T-cell (primary cell): ENCODE measurements around the gene ATG9B. TPM values are rescaled to one million over a fixed set of nuclear protein-coding genes. Genes with fewer than 3 reads are reported as not detected.
A peak's percentile ranks its signal among the peaks of the same experiment; 100 is the strongest.

Source experiments
- ATAC-seq, 4 experiments: fragments of 200-7000 bp in 3 of 4; fragments of 150-1000 bp in 1 of 4; cut with Tn5 transposase; replicated peaks in 1 of 4; 1 replicate in 3 of 4; 2 replicates in 1 of 4; pipeline ENCODE4 v1.10.0; 2021; ENCODE audit warnings: moderate library complexity in 3 of 4, mild to moderate bottlenecking in 2 of 4, moderate number of reproducible peaks in 1 of 4
- CTCF ChIA-PET, 2 donors: fragments of 300-600 bp; sonication (Branson Sonifier 250); formaldehyde crosslinking; loops; one replicate each; lab custom pipeline; 2022; ENCODE audit warnings: antibody characterized with exemption in 2 of 2; lab: Charles Lee
- POLR2A ChIA-PET, 2 donors: fragments of 300-600 bp; sonication (Branson Sonifier 250); formaldehyde crosslinking; loops; one replicate each; lab custom pipeline; 2022; ENCODE audit warnings: antibody characterized with exemption in 2 of 2; lab: Charles Lee
- DNase-seq, 35 experiments: peaks; one replicate each; pipeline versions ENCODE4 v3.0.0 to v3.0.0-alpha.2; 2013 to 2023
- H3K27ac ChIP-seq: one replicate; pipeline ENCODE4 v1.5.1; 2013; ENCODE audit warnings: low read length
- H3K27me3 ChIP-seq, 2 experiments: replicated peaks in 1 of 2; 1 replicate in 1 of 2; 2 replicates in 1 of 2; pipeline versions ENCODE4 v1.6.1 to v1.7.0; 2013; ENCODE audit warnings: low read length in 1 of 2, mixed read lengths in 1 of 2; ENCODE audit not compliant: control insufficient read depth in 2 of 2, insufficient read depth in 2 of 2; ENCODE audit errors: extremely low read depth in 1 of 2
- H3K36me3 ChIP-seq, 2 donors: 1 replicate in 1 of 2; 2 replicates in 1 of 2; pipeline versions ENCODE4 v1.6.1 to v1.7.0; 2013; ENCODE audit warnings: low read length in 1 of 2; ENCODE audit not compliant: control insufficient read depth in 2 of 2, insufficient read depth in 1 of 2; ENCODE audit errors: extremely low read depth in 1 of 2
- H3K4me1 ChIP-seq, 2 experiments: 1 replicate in 1 of 2; 2 replicates in 1 of 2; pipeline versions ENCODE4 v1.6.1 to v1.7.0; 2013; ENCODE audit warnings: low read length in 2 of 2, mixed read lengths in 1 of 2; ENCODE audit not compliant: insufficient read depth in 2 of 2, control insufficient read depth in 1 of 2; ENCODE audit errors: extremely low read depth in 1 of 2
- H3K4me3 ChIP-seq, 2 donors: 1 replicate in 1 of 2; 2 replicates in 1 of 2; pipeline versions ENCODE4 v1.5.1 to v1.7.0; 2013; ENCODE audit warnings: mild to moderate bottlenecking in 2 of 2, low read length in 1 of 2, moderate library complexity in 1 of 2; ENCODE audit not compliant: control insufficient read depth in 1 of 2; ENCODE audit errors: extremely low read depth in 1 of 2
- H3K9me3 ChIP-seq: 2 replicates; pipeline ENCODE4 v1.7.0; 2013
- H3K27ac Mint-ChIP-seq, 2 donors: one replicate each; pipeline ENCODE4 v1.8.0; 2020 to 2021; ENCODE audit warnings: mild to moderate bottlenecking in 2 of 2, mixed read lengths in 2 of 2
- H3K27me3 Mint-ChIP-seq, 2 donors: one replicate each; pipeline ENCODE4 v1.8.0; 2021 to 2022; ENCODE audit warnings: mixed read lengths in 2 of 2
- H3K36me3 Mint-ChIP-seq: one replicate; pipeline ENCODE4 v1.8.0; 2021; ENCODE audit warnings: mixed read lengths
- H3K4me1 Mint-ChIP-seq, 3 donors: one replicate each; pipeline ENCODE4 v1.8.0; 2020 to 2022; ENCODE audit warnings: mixed read lengths in 3 of 3, mild to moderate bottlenecking in 1 of 3
- H3K4me3 Mint-ChIP-seq, 3 donors: one replicate each; pipeline ENCODE4 v1.8.0; 2020 to 2022; ENCODE audit warnings: mild to moderate bottlenecking in 3 of 3, mixed read lengths in 3 of 3, moderate library complexity in 3 of 3
- H3K9me3 Mint-ChIP-seq, 3 donors: one replicate each; pipeline ENCODE4 v1.8.0; 2020 to 2022; ENCODE audit warnings: mixed read lengths in 3 of 3
- WGBS: methylation state at CpG from one replicate; pipeline ENCODE4 v1.1.5; 2013; ENCODE audit warnings: missing lambda C conversion rate; ENCODE audit not compliant: insufficient coverage; 5-methylcytosine and 5-hydroxymethylcytosine counted together
- total RNA-seq, 35 experiments: library from RNA in 6 of 35; stranded (reverse) in 6 of 35; fragments of 120-200 nt in 1 of 35; gene quantifications; one replicate each; pipeline versions ENCODE4 v1.2.1 to v1.2.4 and lab custom pipeline; 2013 to 2026

The ATG9B gene
- total RNA-seq, 5 donors from 2014 or later (not counting 1 experiment from before 2014, with no cell fraction given): 24.0 to 37.0 (median 31.8) TPM

- Mint-ChIP-seq H3K4me1 (peaks cover 24 to 42% (median 30%) of the 10 kb centered on the region in 3 donors), H3K36me3 (no peaks in the 10 kb centered on the region), H3K4me3 (no peak overlapping the region), H3K9me3 (no peaks in the 10 kb centered on the region), H3K27ac (peak overlapping the region in 1 of 2 donors; percentile 34), H3K27me3 (no peaks in the 10 kb centered on the region)
- no peak for DNase-seq
- ChIA-PET POLR2A (no interaction called here), CTCF (no interaction called here)
- Histone ChIP-seq H3K36me3 (no peaks in the 10 kb centered on the region), H3K9me3 (no peaks in the 10 kb centered on the region), H3K4me3 (no peak overlapping the region), H3K27me3 (peaks cover 2 to 29% of the 10 kb centered on the region in 2 experiments), H3K27ac (no peak overlapping the region), H3K4me1 (peaks cover 11 to 19% of the 10 kb centered on the region in 2 experiments)
- 85% methylated on average over 7 of the region's 7 CpGs for WGBS
- no peak for ATAC-seq
These were observed 54.8 kb downstream of the ATG9B start for GRCh38 chr7:150969475-150969874.

- no peaks in the 10 kb centered on the region for H3K9me3 Mint-ChIP-seq
- H3K4me1 Mint-ChIP-seq: peaks cover 19 to 37% (median 24%) of the 10 kb centered on the region in 3 donors
- H3K27me3 ChIP-seq: peaks cover 2 to 35% of the 10 kb centered on the region in 2 experiments
- no peaks in the 10 kb centered on the region for H3K36me3 Mint-ChIP-seq
- peak overlapping the region in 1 of 2 donors; percentile 34 for H3K27ac Mint-ChIP-seq
- H3K4me3 Mint-ChIP-seq: no peak overlapping the region
- no peaks in the 10 kb centered on the region for H3K9me3 ChIP-seq
- H3K4me3 ChIP-seq: no peak overlapping the region
- WGBS: 72% methylated on average over 8 of the region's 16 CpGs
- H3K4me1 ChIP-seq: peaks cover 12 to 16% of the 10 kb centered on the region in 2 experiments
- ATAC-seq (no peak), DNase-seq (no peak)
- no peak overlapping the region for H3K27ac ChIP-seq
- POLR2A ChIA-PET: no interaction called here
- CTCF ChIA-PET: no interaction called here
- no peaks in the 10 kb centered on the region for H3K36me3 ChIP-seq
- H3K27me3 Mint-ChIP-seq: no peaks in the 10 kb centered on the region
These were observed 55.4 kb downstream of the ATG9B start for GRCh38 chr7:150968734-150969372.

- no peak overlapping the region for H3K4me3 Mint-ChIP-seq
- peaks cover 12 to 30% (median 18%) of the 10 kb centered on the region in 3 donors for H3K4me1 Mint-ChIP-seq
- Histone ChIP-seq H3K9me3 (no peaks in the 10 kb centered on the region), H3K4me3 (no peak overlapping the region), H3K27ac (no peak overlapping the region), H3K4me1 (peaks cover 7 to 10% of the 10 kb centered on the region in 2 experiments), H3K27me3 (peaks cover 2 to 40% of the 10 kb centered on the region in 2 experiments), H3K36me3 (no peaks in the 10 kb centered on the region)
- H3K9me3 Mint-ChIP-seq: no peaks in the 10 kb centered on the region
- no peaks in the 10 kb centered on the region for H3K36me3 Mint-ChIP-seq
- ChIA-PET POLR2A (no interaction called here), CTCF (no interaction called here)
- no peak for DNase-seq
- ATAC-seq: no peak
- WGBS: 77% methylated on average over 12 of the region's 15 CpGs
- H3K27me3 Mint-ChIP-seq: no peaks in the 10 kb centered on the region
- H3K27ac Mint-ChIP-seq: peak overlapping the region in 1 of 2 donors; percentile 51
These were observed 56.1 kb downstream of the ATG9B start for GRCh38 chr7:150968056-150968733.

GRCh38 chr7:150967349-150967748 is 56.9 kb downstream of the ATG9B start:
- H3K9me3 Mint-ChIP-seq: no peaks in the 10 kb centered on the region
- CTCF ChIA-PET: no interaction called here
- Histone ChIP-seq H3K27me3 (peaks cover 2 to 48% of the 10 kb centered on the region in 2 experiments), H3K27ac (no peak overlapping the region), H3K36me3 (no peaks in the 10 kb centered on the region), H3K9me3 (no peaks in the 10 kb centered on the region), H3K4me3 (no peak overlapping the region), H3K4me1 (peaks cover 7 to 17% of the 10 kb centered on the region in 2 experiments)
- no peak for DNase-seq
- ATAC-seq: no peak
- 85% methylated on average over 5 of the region's 6 CpGs for WGBS
- peaks cover 12 to 31% (median 18%) of the 10 kb centered on the region in 3 donors for H3K4me1 Mint-ChIP-seq
- no peaks in the 10 kb centered on the region for H3K36me3 Mint-ChIP-seq
- no peak overlapping the region for H3K27ac Mint-ChIP-seq
- POLR2A ChIA-PET: interaction anchor here in 1 of 2 donors (0.6 kb wide), 1 partner anchor 695 kb away, joined by 5 read pairs; no protein-coding TSS in a partner anchor
- H3K4me3 Mint-ChIP-seq: no peak overlapping the region
- H3K27me3 Mint-ChIP-seq: peaks cover 0 to 5% of the 10 kb centered on the region in 2 donors

- DNase-seq: no peak
- 100% methylated on average over 1 of the region's 1 CpG for WGBS
These were observed 58.3 kb downstream of the ATG9B start for GRCh38 chr7:150966002-150966401.

DNA sequence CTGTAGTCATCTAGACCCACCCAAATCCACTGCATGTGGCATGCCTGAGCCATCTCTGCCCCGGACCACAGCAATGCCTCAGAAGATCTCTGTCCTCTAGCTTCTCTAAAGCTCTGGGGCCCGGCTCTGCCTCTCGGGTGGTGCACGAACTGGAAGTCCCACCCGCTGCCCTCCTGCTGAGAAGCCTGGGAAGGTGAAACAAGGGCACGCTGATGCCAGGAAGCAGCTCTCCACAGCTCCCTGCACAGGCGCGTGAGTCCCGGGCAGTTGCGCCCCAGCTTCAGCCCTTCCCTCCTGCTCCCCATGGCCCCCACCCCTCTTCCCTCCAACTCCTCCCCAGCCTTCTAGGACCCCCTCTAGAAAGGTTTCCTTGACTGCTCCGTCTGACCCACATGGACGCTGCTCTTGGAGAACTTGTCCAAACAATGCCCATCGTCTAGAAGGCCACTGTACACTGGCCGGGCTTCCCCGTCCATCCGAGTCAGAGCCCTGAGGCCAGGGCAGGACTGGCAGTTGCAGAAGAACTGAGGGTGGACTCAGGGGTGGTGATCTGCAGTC is 58.9 kb downstream of the ATG9B start:
- Mint-ChIP-seq H3K4me1 (peaks cover 12 to 30% (median 21%) of the 10 kb centered on the region in 3 donors), H3K27ac (no peak overlapping the region), H3K36me3 (no peaks in the 10 kb centered on the region), H3K4me3 (no peak overlapping the region), H3K27me3 (peaks cover 0 to 14% of the 10 kb centered on the region in 2 donors), H3K9me3 (no peaks in the 10 kb centered on the region)
- no peak overlapping the region for H3K27ac ChIP-seq
- ATAC-seq (no peak), DNase-seq (no peak)
- ChIA-PET POLR2A (interaction anchor here in 1 of 2 donors (0.5 kb wide), 1 partner anchor 27 kb away, joined by 3 read pairs; no protein-coding TSS in a partner anchor), CTCF (interaction anchor here (0.5 to 0.6 kb wide), 2 partner anchors 140 to 351 kb away, joined by 3 read pairs; no protein-coding TSS in a partner anchor)
- no peaks in the 10 kb centered on the region for H3K9me3 ChIP-seq
- no peaks in the 10 kb centered on the region for H3K36me3 ChIP-seq
- peaks cover 2 to 61% of the 10 kb centered on the region in 2 experiments for H3K27me3 ChIP-seq
- H3K4me1 ChIP-seq: peaks cover 7 to 17% of the 10 kb centered on the region in 2 experiments
- no peak overlapping the region for H3K4me3 ChIP-seq
- 91% methylated on average over 12 of the region's 16 CpGs for WGBS

More at GRCh38 chr7:150966002-150966401, 58.3 kb downstream of the ATG9B start:
- Mint-ChIP-seq H3K36me3 (no peaks in the 10 kb centered on the region), H3K27ac (no peak overlapping the region), H3K9me3 (no peaks in the 10 kb centered on the region), H3K27me3 (peaks cover 0 to 12% of the 10 kb centered on the region in 2 donors), H3K4me3 (no peak overlapping the region), H3K4me1 (peaks cover 12 to 28% (median 18%) of the 10 kb centered on the region in 3 donors)
- H3K4me1 ChIP-seq: peaks cover 7 to 17% of the 10 kb centered on the region in 2 experiments
- H3K9me3 ChIP-seq: no peaks in the 10 kb centered on the region
- H3K27ac ChIP-seq: no peak overlapping the region
- no peak for ATAC-seq
- no peaks in the 10 kb centered on the region for H3K36me3 ChIP-seq
- ChIA-PET CTCF (interaction anchor here in 1 of 2 donors (0.7 kb wide), 1 partner anchor 18 kb away, joined by 3 read pairs; no protein-coding TSS in a partner anchor), POLR2A (interaction anchor here in 1 of 2 donors (0.6 kb wide), 1 partner anchor 405 kb away, joined by 5 read pairs; no protein-coding TSS in a partner anchor)
- H3K4me3 ChIP-seq: no peak overlapping the region
- H3K27me3 ChIP-seq: peaks cover 2 to 62% of the 10 kb centered on the region in 2 experiments
